Measurements from ENCODE around the gene PPM1H. TPM values are rescaled to one million over a fixed set of nuclear protein-coding genes. Genes with fewer than 3 reads are reported as not detected.

The PPM1H gene
- total and polyA plus RNA-seq, 10 of the 15 experiments (the other 5 are each of a cell fraction or from before 2014, with no cell fraction given): 0.11 to 0.83 (median 0.49) TPM

- Histone ChIP-seq H3K79me2 (ENCODE audit: control insufficient read depth, insufficient read depth, low read length) (no peaks in the 10 kb centered on the region), H2AFZ (ENCODE audit: control insufficient read depth, low read depth, low read length) (no peak overlapping the region), H3K4me2 (ENCODE audit: control insufficient read depth, insufficient read depth) (no peak overlapping the region), H3K4me3 (no peak overlapping the region), H3K27me3 (replicated peaks in 1 of 2; ENCODE audit: control insufficient read depth in 2 of 2, insufficient read depth in 2 of 2, low read length in 1 of 2) (no peaks in the 10 kb centered on the region; a peak in 1 of 4 replicates), H3K27ac (ENCODE audit: control insufficient read depth, insufficient read depth) (no peak overlapping the region), H3K4me1 (ENCODE audit: control insufficient read depth, insufficient read depth, low read length) (no peaks in the 10 kb centered on the region; the same call in 1 of the 2 replicates), H3K9ac (ENCODE audit: control insufficient read depth, insufficient read depth, low read length) (no peak overlapping the region), H4K20me1 (ENCODE audit: control insufficient read depth, insufficient read depth) (no peaks in the 10 kb centered on the region), H3K9me3 (replicated peaks; ENCODE audit: control insufficient read depth, insufficient read depth, low read length) (no peaks in the 10 kb centered on the region), H3K36me3 (ENCODE audit: control insufficient read depth in 2 of 2, insufficient read depth in 2 of 2, low read length in 1 of 2) (no peaks in the 10 kb centered on the region)
- ChIA-PET RAD21 (ENCODE audit: unreplicated experiment) (interaction anchor here (1.5 kb wide), 1 partner anchor 117 kb away, joined by 4 read pairs; no protein-coding TSS in a partner anchor), CTCF (interaction anchor here (0.8 to 2.4 kb wide), 2 partner anchors 10 to 100 kb away, joined by 3 to 5 read pairs; no protein-coding TSS in a partner anchor), SMC1A (ENCODE audit: uncharacterized antibody, unreplicated experiment) (interaction anchor here (0.8 to 1.1 kb wide), 2 partner anchors 24 to 96 kb away, joined by 3 read pairs; no protein-coding TSS in a partner anchor), POLR2A (no interaction called here)
- no peak for ATAC-seq
- in situ Hi-C loops (cut with MboI): no loop called here
- BruUV-seq (replicated peaks): no TSS peak
- TF ChIP-seq TAF1 (IDR thresholded peaks at IDR 0.05; ENCODE audit: borderline replicate concordance, low read depth, low read length) (no peak), DPF2 (IDR thresholded peaks at IDR 0.05) (no peak), KDM1A (IDR thresholded peaks at IDR 0.05; ENCODE audit: borderline replicate concordance) (no peak), MAX (IDR thresholded peaks at IDR 0.05; ENCODE audit: low read depth, low read length) (no peak), ATF3 (IDR thresholded peaks at IDR 0.05; ENCODE audit: borderline replicate concordance, extremely low read depth, low read depth, low read length) (no peak), E4F1 (IDR thresholded peaks at IDR 0.05; ENCODE audit: borderline replicate concordance, partially characterized antibody) (no peak)
- intact Hi-C loops (cut with micrococcal nuclease; ENCODE audit: unreplicated experiment): no loop called here
- DNase-seq (ENCODE audit: low read depth, low spot score): no peak
- FAIRE-seq: no peak
These were observed 236.2 kb downstream of the PPM1H start for GRCh38 chr12:62698701-62699101.

All from GM12878 (cell line).